IMR-90 (cell line): ENCODE results near the gene MACROD1. TPM values are rescaled to one million over a fixed set of nuclear protein-coding genes. Genes with fewer than 3 reads are reported as not detected.

Source experiments
- CEBPB ChIP-seq: IDR thresholded peaks from 2 replicates; pipeline ENCODE4 v1.6.1; 2012; ENCODE audit warnings: low read depth, low read length, improper control_type of control experiment
- MAZ ChIP-seq: IDR thresholded peaks from 2 replicates; pipeline ENCODE4 v1.6.1; 2012; ENCODE audit warnings: low read depth, mild to moderate bottlenecking, low read length, improper control_type of control experiment, moderate library complexity, borderline replicate concordance
- polyA plus RNA-seq, 3 experiments: library from polyadenylated mRNA; depleted of rRNA; stranded (reverse); fragments of >200 nt; gene quantifications; 2 replicates each; pipeline ENCODE4 v1.2.3, GENCODE V29; 2012; ENCODE audit warnings: low replicate concordance in 1 of 3
- total RNA-seq: library from RNA; depleted of rRNA; stranded (reverse); fragments of >200 nt; gene quantifications from 2 replicates; pipeline ENCODE4 v1.2.3, GENCODE V29; 2012
- TF ChIP-seq, protein P1 (sequence below): fragments of 150-350 bp; IDR thresholded peaks from 2 replicates; pipeline ENCODE4 v1.6.1; 2016; ENCODE audit warnings: low read depth, mild to moderate bottlenecking, low read length, moderate library complexity, borderline replicate concordance

Gene MACROD1
- total and polyA plus RNA-seq, 2 of the 4 experiments (the other 2 are of a cell fraction): 2.5 to 9.3 TPM

DNA sequence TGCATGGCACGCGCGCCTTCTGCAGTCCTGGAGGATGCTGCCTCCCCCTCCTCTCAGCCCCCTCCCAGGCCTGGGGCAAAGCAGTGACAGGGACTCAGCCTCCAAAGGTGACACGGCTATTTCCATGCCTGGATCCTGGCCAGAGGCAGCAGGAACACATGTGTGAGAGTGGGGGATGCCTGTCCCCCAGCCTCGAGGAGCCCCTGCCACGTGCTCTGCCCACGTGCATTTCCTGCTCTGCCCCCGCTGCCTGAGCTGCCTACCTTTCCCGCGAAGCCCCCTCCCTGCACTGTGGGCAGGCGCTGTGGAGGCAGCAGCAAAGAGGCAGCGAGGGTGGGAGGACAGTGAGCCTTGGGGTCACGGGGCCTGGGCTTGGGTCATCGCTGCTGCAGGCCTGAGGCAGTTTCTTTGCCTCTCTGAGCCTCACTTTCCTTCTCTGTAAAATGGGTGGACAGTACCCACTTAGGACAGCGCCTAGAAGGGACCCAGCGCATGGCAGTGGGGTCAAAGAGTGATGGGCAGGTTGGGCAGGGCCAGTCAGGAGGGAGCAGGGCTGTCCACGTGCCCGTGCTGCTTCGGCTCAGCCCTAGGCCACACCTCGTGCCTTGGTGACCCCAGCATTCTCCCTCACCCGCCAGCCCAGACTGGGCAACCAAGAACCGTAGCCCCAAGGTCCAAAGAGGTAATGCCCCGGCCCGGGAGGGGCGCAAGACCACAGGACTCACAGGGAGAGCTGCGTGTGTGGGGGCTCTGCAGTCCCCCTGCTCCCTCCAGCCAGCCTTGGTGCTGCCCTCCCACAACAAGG, 81.6 kb downstream of the MACROD1 start (continued):
- TF ChIP-seq, protein P1, sequence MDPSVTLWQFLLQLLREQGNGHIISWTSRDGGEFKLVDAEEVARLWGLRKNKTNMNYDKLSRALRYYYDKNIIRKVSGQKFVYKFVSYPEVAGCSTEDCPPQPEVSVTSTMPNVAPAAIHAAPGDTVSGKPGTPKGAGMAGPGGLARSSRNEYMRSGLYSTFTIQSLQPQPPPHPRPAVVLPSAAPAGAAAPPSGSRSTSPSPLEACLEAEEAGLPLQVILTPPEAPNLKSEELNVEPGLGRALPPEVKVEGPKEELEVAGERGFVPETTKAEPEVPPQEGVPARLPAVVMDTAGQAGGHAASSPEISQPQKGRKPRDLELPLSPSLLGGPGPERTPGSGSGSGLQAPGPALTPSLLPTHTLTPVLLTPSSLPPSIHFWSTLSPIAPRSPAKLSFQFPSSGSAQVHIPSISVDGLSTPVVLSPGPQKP: no peak
- TF ChIP-seq CEBPB (no peak), MAZ (no peak)
